Glomerular endothelial cell (primary cell): ENCODE results near the gene CMSS1. TPM values are rescaled to one million over a fixed set of nuclear protein-coding genes. Genes with fewer than 3 reads are reported as not detected.

ENCODE experiments used
- DNase-seq: peaks from one replicate; pipeline ENCODE4 v3.0.0-alpha.2; 2011; ENCODE audit warnings: low read depth, low spot score; ENCODE audit errors: extremely low read depth
- total RNA-seq: library from RNA; depleted of rRNA; stranded (reverse); fragments of >200 nt; gene quantifications from 2 replicates; pipeline ENCODE4 v1.2.3, GENCODE V29; 2015

The CMSS1 gene
- total RNA-seq, 1 donor from 2014 or later: 12.4 TPM

DNA sequence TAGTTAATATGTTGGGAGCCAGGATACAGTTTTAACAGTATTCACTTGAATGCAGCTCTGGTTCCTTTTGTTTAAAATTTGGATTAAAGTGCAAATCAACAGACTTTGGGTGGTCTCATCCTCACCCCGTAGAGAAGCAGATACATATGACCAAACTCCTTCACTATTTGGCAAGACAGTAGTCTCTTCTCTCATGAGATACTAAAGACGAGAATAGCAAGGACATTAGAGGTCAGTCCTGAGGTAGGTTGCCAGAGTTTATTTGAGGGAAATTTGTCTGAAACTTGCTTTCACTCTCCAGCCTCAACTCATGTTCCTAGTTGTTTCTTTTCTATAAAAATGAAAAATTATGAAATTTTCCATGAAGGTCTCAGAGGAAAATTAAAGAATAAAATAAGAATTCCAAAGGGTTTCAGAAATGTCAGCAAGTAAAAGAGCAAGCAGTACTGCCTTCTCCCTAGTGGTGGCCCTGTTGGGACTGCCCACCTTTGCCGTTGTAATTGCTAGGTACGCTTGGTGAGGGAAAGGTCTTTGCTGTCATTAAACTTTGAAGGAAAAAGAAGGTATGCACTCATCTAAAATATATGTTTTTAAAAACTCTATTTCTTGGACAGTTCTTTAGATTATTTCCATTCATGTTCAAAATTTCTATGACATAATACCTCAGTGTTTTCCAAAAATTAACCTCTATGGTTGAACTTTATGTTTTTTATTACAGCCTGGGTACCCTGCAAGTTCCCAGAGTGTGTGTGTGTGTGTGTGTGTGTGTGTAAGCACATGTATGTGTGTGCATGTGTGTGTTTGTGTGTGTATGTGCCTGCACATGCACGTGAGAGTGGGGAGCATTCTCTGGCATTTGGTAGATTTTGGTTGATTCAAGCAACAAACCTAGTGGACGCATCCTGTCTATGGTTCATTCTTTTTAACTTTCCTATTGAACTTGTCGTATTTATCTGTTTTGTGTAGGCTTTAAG is 111.4 kb downstream of the CMSS1 start:
- no peak for DNase-seq

DNA sequence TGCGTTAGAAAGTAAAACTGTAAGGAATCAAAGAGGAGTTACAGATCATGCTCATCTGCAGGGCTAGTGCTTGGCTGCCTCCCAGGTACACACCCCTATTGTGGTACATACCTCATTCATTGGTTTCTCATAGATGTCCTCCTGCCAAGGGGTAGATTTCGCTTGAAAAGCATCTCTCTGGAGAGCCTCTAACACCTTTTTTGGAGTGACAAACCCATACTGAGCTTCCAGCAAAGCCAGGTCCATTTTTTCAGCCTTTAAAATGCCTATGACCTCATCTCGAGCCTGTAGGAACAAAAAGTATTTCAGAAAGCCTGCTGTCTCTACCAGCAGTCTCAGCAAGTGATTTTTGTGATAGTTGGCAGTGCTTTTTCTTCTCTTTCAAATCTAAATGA is 112.1 kb downstream of the CMSS1 start:
- DNase-seq: no peak

DNA sequence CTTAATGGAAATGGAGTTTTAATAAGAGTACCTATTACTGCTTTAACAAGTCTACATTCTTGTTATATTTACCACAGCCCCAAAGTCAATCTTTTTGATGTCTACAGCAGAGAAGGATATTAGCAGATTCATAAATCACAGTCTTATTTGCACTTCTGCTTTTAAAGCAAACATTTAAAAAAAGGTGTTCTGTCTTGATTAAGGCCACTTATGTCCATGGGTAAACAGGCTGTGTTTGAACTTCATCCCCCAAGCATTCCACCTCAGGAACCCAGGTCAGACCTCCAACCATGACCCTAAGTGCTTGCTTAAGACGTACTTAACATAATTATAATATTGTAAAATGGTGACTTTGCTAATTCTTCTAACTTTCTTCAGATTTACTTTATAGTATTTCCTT is 113.4 kb downstream of the CMSS1 start:
- no peak for DNase-seq

DNA sequence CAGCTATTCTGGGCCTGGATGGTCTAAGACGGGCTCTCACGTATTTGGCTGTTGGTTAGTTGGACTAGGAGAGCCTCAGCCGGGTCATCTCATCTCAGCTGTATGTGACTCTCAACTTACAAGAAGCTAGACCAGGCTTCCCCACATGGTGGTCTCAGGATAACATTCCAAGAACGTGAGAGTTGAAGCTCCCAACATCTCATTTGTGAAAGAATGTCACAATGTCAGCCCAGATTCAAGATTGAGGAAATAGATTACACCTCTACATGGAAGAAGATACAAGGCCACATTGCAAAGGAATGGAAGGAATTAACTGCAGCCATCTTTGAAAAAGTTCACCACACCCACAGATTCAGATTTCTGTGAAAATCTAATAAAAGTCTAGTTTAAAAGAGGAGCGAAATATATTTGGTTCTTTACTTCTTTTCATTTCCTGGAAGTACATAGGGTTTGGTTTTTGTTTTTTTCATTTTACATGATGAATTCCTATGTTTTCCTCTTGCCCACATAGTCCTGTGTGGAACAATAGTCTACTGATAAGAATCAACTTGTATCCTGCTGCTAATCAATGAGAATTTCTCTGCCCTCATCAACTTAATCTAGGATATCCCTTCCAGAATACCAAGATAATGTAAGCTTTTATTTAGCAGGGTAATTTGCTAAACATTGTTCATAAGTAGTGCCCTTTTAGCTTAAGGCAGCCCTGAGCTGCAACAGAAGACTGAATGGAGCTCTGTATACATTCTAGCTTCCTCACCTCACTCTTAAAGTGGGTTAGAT is 116.5 kb downstream of the CMSS1 start:
- DNase-seq: no peak

DNA sequence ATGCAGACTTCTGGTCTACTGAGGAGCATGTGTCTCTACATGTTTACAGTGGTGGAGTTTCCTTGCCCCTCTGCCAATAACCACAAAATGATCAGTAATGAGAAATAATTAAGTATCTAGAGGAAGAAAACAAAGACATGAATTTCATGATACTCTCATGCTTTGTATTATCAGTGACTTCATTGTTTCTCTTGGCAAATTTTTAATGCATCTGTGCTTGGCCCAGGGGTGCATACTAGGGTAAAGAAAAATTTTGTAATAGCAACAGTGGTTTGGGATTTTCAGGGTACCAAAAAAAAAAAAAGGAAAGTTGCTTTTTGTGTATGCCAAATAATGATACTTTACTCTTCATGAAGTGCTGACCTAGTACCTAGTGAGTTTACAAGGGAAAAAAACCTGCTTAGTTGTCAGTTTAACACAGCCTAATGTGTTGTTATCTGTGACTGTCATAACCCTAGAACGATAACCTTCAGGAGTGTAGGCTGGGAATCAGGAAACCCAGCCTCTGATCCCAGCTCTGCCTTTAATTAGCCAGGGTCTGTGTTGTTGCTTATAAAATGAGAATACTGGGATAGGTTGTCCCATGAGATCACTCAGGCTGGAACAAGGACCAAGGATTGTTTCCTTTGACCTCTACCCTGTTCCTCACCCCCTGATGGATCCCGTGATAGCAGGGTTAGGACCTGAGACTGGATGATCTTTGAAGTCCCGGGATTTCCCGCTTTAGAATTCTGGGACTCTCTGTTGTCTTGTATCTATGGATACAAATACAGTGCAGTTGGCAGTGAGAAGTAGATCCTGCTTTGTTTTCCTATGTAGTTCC is 117.5 kb downstream of the CMSS1 start:
- no peak for DNase-seq

DNA sequence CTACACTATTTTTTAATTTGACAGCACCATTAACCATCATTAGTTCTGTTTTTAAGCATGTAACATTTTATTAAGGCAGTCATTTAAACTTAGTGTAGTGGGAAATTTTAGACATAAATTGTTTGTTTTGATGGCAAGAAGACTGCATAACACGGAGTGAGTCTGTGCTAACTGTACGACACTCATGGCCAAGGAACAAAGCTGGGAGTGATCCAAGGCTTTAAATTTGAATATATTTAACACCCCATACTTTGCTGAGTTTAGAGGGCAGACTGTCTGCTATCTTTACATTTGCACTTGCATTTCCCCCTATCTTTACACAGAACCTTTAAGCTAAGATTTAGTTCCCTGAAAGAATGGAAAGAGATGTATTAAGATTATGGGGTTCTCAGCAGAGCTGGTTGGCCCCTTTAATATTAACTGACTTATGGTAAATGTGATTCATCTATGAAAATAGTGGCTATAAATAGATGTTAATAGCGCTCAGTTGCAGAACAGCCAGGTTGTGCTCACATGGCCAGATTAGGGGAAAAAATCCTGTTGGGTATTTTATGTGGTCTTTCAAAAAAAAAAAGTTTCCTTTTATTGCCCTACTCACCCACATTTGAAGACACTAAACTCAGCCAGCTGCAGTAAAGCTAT is 120.7 kb downstream of the CMSS1 start:
- DNase-seq: no peak

DNA sequence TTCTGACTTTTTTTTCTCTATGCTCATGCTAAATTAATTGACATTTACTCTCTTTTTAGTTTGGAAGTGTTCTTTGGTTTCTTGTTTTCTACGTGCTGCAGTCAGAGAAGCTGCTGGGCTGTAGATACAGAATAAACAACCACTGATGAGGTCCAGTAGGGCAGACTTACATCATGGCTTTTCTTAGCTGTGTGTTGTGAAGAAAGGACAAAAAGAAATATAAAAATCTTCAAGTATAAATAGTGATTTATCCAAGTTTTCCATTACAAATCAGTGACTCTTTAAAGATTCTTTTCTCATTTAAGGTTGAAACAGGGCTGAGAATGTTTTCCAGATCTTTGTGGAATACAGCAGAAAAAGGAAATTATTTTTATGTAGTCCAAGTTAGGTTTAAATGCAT is 122.2 kb downstream of the CMSS1 start:
- no peak for DNase-seq

DNA sequence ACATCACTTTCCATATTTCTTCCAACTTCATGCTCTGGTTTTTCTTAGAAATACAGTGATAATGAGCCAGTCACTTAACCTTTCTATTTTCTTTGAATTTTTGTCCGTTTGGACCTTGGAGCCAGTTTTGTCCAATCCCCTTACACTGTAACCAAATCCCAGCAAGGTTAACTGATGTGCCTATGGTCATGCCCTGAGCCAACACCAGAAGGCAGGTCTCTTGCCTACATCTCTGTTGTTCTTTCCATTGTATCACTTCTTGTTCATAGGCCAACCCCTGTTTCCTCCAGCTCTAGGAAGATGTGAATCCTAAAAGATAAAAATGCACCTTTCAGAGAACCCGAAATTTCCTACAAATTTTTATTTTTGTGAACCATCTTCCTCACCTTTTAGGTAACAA is 122.7 kb downstream of the CMSS1 start:
- DNase-seq: no peak

DNA sequence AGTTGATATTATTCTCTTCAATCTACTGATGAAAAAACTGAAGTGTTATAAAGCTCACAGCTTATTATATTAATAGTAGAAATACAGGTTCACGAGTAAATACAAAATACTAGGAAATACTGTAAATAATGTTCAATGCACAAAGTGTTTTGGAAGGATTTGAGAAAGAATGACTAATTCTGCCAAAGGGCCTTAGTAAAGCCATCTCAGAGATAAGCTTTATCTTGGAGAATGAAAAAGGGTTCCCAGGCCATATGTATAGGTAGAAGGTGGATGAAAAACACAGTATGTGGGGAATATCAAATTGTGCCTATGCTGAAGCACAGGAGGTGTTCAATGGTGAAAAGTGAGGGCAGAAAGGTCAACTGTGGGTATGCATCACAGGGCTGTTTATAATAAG is 123.5 kb downstream of the CMSS1 start:
- DNase-seq: no peak

DNA sequence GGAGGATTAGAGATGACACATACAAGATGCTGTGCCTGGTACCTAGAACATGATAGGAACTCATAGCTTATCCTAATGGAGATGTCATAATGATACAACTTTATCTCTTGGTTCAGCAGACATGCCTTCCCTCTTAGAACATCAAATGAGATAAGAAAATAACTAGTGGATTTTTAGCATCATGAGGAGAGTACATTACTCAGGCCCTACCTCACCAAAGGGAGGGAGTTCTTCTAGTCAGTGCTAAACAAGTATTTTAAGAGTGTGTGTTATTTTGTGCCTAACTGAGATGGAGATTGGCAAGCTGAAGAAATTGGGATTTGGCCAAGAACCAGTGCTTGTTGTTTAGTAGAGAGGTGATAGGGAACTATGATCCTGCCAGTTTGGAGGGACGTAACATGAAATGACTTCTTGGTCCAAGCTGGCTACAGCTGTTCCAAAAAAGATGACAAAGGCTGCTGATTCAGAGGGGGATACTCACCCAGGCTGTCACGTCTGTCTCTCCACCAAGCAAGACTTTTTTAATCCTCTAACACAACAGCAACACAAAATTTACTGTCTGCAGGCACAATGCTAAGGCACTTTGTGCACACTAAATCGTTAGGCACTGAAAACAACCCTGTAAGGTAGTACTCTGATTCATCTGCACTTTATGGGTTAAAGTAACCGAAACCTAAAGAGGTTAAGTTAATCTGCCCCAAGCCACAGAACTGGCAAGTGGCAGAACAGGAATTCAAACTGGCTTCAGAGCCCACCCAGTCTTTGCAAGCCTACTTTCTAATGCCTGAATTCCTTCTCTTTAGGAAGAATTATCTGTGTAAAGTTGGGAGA is 126.5 kb downstream of the CMSS1 start:
- no peak for DNase-seq

DNA sequence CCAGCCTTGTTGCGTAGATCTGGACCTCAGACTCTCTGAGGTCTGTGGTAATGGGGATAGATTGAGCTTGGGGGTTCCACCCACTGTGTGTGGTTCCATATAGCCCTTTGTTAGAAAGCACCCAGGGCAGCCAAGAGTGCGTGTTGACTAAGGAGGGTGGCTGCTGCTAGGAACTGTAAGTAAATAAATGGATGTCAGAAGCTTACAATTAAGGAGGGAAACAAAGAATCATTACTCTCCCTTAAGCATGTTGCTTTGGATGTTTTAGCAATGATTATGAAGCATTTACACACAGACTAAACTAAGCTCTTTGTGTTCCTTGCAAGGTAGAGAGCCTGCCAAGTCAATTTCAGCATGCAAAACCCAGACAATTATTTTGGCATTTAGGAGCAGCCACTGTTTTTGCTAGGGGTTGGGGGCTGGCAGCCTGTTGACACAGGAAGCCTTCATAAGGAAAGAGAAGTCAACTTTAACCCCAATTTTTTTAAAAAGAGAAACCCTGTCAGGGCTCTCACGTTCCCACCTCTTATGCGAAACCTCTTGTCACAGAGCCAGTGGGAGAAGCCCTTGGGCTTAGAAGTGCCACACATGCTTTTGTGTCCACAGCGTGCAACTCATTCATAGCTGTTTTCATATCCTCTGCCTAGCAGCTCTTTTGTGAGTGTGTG is 127.8 kb downstream of the CMSS1 start:
- DNase-seq: no peak

DNA sequence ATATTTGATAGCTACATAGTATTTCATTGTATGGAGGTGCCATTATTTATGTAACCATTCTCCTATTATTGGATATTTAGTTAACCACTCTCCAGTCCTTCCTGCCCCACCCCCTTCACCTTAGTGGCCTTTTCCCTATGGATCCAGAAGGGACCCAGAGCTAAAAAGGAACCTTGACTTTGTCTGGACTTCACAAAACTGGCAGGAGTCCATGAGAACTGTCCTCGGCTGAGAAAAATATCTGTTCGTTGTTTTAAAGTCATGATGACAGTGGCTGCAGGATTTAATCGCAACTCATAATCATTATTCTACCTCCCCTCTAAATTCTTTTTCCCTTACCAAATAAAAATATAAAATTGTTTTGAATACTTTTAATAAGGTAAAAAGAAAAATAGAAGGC is 129.7 kb downstream of the CMSS1 start:
- DNase-seq: no peak

DNA sequence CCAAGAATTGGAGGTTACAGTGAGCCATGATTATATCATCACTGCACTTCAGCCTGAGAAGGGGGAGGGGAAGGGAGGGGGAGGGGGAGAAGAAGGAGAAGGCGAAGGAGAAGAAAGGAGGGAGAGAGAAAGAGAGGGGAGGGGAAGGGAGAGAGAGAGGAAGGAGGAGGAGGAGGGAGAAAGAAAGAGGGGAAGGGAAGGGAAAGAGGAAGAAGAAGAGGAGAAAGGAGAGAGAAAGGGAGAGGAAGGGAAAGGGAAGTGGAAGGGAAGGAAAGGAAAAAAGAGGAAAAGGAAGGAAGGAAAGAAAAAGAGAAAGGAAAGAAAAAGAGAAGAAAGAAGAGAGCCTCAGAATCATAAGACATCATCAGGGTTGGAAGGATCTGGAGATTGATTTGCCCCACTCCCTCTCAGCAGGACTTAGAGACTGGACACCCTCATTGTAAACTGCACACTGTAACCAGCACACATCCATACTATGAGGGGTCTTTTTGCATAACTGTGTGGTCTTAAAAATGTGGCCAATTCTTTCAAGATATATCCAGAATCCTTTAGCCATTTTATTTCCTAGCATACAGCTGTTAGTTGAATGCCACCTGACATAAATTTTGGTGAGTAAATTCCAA is 130.9 kb downstream of the CMSS1 start:
- DNase-seq: no peak

DNA sequence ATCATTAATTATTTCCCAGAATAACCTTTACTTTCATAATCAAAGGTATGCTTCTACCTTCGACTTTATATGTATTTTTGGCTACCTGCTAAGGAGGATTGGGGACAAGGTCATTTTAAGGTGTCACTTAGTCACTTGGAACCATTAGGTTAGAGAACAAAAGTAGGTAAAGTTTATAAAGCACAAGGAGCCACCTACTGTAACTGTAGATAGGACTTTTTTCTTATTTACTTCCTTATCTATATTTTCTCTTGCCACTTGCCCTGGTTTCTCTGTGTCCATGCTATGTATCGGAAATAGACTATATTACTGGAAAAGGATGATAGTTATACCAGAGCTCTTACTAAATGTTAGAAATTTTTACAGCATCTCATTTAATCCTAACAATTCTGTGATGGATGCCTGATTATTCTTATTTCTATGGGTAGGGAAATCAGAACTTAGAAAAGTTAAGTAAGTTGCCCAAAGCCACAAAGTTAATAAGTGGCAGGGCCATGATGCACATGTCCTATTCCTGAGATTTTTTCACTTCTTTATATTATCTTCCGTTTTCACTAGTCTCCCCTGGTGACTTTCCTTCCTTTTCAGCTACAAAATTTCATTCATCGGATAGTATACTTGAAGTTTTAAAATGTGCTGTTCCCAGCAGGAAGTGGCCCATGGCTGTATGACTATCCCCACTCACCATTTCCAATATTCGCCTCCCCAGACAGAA is 132.5 kb downstream of the CMSS1 start:
- DNase-seq: no peak

DNA sequence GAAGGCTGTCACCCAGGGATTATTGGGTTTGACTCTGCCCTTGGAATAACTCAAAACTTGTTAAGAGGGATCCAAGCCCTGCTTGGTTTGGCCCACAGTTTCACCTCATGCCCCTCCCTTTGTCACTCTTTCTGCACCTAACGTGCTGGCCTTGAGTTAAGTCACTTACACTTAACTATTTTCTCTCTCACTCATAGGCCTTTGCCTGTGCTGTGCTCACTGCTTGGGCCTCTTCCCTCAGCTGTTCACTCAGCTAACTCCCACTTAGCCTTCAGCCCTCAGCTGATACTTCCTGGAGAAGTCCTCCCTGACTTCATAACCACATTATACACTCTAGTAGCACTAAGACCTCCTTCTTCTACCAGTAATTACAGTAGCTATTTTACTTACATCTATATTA is 133.3 kb downstream of the CMSS1 start:
- no peak for DNase-seq

DNA sequence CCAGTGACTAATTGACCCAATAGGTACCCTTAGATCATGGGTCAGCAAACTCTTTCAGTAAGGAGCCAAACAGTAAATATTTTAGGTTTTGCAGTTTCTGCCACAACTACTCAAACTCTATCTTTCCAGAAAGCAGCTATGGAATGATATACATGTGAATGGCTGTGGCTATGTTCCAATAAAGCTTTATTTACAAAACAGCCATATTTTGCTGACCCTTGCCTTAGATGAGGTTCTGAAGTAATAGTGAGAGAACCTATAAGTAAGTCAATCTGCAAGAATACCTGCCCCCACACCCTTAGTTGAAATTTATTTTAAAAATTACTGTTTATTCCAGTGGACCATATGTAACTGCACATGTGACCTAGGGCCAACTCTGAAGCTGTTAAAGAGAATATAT is 134.0 kb downstream of the CMSS1 start:
- DNase-seq: no peak

DNA sequence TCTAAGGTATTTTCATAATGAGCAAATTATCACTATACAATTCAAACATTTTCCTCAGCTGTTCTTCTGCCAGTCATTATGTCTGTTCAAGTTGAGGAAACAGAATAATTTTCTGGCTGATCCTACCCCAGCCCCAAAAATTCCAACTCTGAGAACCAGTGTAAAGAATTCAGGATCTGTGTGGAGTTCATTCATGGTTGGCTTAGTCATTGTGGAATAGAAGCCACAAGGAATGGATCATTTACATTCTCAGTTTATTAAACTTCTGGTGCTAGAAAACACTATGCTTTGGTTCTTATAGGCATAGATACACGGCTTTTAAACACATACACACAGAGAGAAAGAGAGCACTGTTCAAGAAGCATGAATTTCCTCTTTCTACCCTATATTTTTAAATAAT is 134.6 kb downstream of the CMSS1 start:
- DNase-seq: no peak

DNA sequence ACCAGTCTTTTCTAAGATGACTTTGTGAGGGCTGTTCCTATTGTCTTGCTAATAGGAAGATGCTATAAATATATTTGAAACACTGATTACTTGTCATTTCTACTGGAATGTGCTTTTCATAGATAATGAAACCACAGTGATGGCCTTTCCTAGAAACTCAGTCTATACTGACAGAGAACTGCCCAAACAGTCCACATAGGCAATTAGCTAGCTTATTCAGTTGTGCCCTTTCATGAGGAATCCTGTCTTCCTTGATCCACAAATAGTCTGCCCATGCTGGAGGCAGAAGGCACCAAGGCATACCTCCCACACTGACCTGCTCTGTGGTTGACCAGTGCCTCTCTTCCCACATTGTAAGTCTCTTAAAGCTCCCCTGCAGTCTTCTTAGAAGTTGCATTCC is 135.9 kb downstream of the CMSS1 start:
- DNase-seq: no peak
